SK-N-SH treated with all-trans-retinoic acid at 6 μM for 48 hours (cell line): Measurements from ENCODE around the gene GPRASP2.

ENCODE experiments used
- ATAC-seq: fragments of 200-7000 bp; cut with Tn5 transposase; 3 replicates; pipeline ENCODE4 v1.9.1; 2020; ENCODE audit warnings: mild to moderate bottlenecking, moderate library complexity
- ARNTL ChIP-seq: fragments of 450-650 bp; formaldehyde crosslinking; IDR thresholded peaks from 2 replicates; pipeline ENCODE4 v1.5.0; 2020; ENCODE audit warnings: low read depth, mild to moderate bottlenecking, moderate library complexity, borderline replicate concordance
- BACH2 ChIP-seq: fragments of 250-450 bp; sonication (Bioruptor Pico); IDR thresholded peaks from 2 replicates; pipeline ENCODE4 v1.9.0; 2021; ENCODE audit warnings: mild to moderate bottlenecking, borderline replicate concordance
- CSDC2 ChIP-seq: fragments of 250-450 bp; sonication (Bioruptor Pico); IDR thresholded peaks from 2 replicates; pipeline ENCODE4 v1.5.0; 2020; ENCODE audit warnings: mild to moderate bottlenecking, moderate library complexity
- ESRRG ChIP-seq: fragments of 250-450 bp; sonication (Bioruptor Pico); IDR thresholded peaks from 2 replicates; pipeline ENCODE4 v1.6.1; 2021; ENCODE audit warnings: mild to moderate bottlenecking
- GLIS3 ChIP-seq: fragments of 250-450 bp; sonication (Bioruptor Pico); IDR thresholded peaks from 2 replicates; pipeline ENCODE4 v1.5.0; 2020; ENCODE audit warnings: mild to moderate bottlenecking, moderate library complexity
- ISL1 ChIP-seq: fragments of 250-450 bp; sonication (Bioruptor Pico); IDR thresholded peaks from 2 replicates; pipeline ENCODE4 v2.1.2; 2022; ENCODE audit warnings: mild to moderate bottlenecking, moderate library complexity
- PPARA ChIP-seq: fragments of 250-450 bp; sonication (Bioruptor Pico); IDR thresholded peaks from 2 replicates; pipeline ENCODE4 v1.5.0; 2020; ENCODE audit warnings: mild to moderate bottlenecking, borderline replicate concordance
- RARB ChIP-seq: fragments of 250-450 bp; sonication (Bioruptor Pico); IDR thresholded peaks from 2 replicates; pipeline ENCODE4 v1.8.0; 2021; ENCODE audit warnings: mild to moderate bottlenecking, moderate library complexity
- SNAI2 ChIP-seq: fragments of 250-450 bp; sonication (Bioruptor Pico); IDR thresholded peaks from 2 replicates; pipeline ENCODE4 v1.5.0; 2020; ENCODE audit warnings: mild to moderate bottlenecking, moderate library complexity
- TCF4 ChIP-seq: fragments of 250-450 bp; sonication (Bioruptor Pico); IDR thresholded peaks from 2 replicates; pipeline ENCODE4 v1.8.0; 2021; ENCODE audit warnings: mild to moderate bottlenecking, moderate library complexity, borderline replicate concordance
- TOX ChIP-seq: fragments of 250-450 bp; sonication (Bioruptor Pico); IDR thresholded peaks from 2 replicates; pipeline ENCODE4 v1.8.0; 2021; ENCODE audit warnings: mild to moderate bottlenecking, moderate library complexity, borderline replicate concordance
- ZC3H10 ChIP-seq: fragments of 250-450 bp; sonication (Bioruptor Pico); IDR thresholded peaks from 2 replicates; pipeline ENCODE4 v1.5.1; 2021; ENCODE audit warnings: mild to moderate bottlenecking, moderate library complexity
- ZFP3 ChIP-seq: fragments of 250-450 bp; sonication (Bioruptor Pico); IDR thresholded peaks from 2 replicates; pipeline ENCODE4 v1.5.0; 2020; ENCODE audit warnings: mild to moderate bottlenecking, moderate library complexity
- ZFP30 ChIP-seq: fragments of 450-650 bp; formaldehyde crosslinking; IDR thresholded peaks from 2 replicates; pipeline ENCODE4 v1.5.0; 2022; ENCODE audit warnings: mild to moderate bottlenecking, moderate library complexity
- ZNF70 ChIP-seq: fragments of 450-650 bp; formaldehyde crosslinking; IDR thresholded peaks from 2 replicates; pipeline ENCODE4 v1.5.0; 2020; ENCODE audit warnings: mild to moderate bottlenecking, moderate library complexity
- ZNF8 ChIP-seq: fragments of 450-650 bp; formaldehyde crosslinking; IDR thresholded peaks from 2 replicates; pipeline ENCODE4 v1.5.0; 2020; ENCODE audit warnings: mild to moderate bottlenecking, moderate library complexity
- TF ChIP-seq, protein P1 (sequence below): fragments of 250-450 bp; sonication (Bioruptor Pico); IDR thresholded peaks from 2 replicates; pipeline ENCODE4 v1.5.1; 2020; ENCODE audit warnings: low read depth, mild to moderate bottlenecking, moderate library complexity
- TF ChIP-seq, protein P2 (sequence below): fragments of 250-450 bp; sonication (Bioruptor Pico); IDR thresholded peaks from 2 replicates; pipeline ENCODE4 v1.8.0; 2021; ENCODE audit warnings: low read depth, mild to moderate bottlenecking, moderate library complexity, borderline replicate concordance
- TF ChIP-seq, protein P3 (sequence below): fragments of 250-450 bp; sonication (Bioruptor Pico); IDR thresholded peaks from 2 replicates; pipeline ENCODE4 v1.8.0; 2020; ENCODE audit warnings: mild to moderate bottlenecking, moderate library complexity, borderline replicate concordance
- TF ChIP-seq, protein P4 (sequence below): fragments of 250-450 bp; sonication (Bioruptor Pico); IDR thresholded peaks from 2 replicates; pipeline ENCODE4 v1.5.0; 2020; ENCODE audit warnings: mild to moderate bottlenecking, moderate library complexity
- TF ChIP-seq, protein P5 (sequence below): fragments of 250-450 bp; sonication (Bioruptor Pico); IDR thresholded peaks from 2 replicates; pipeline ENCODE4 v1.5.1; 2021; ENCODE audit warnings: mild to moderate bottlenecking, moderate library complexity

Gene GPRASP2

DNA sequence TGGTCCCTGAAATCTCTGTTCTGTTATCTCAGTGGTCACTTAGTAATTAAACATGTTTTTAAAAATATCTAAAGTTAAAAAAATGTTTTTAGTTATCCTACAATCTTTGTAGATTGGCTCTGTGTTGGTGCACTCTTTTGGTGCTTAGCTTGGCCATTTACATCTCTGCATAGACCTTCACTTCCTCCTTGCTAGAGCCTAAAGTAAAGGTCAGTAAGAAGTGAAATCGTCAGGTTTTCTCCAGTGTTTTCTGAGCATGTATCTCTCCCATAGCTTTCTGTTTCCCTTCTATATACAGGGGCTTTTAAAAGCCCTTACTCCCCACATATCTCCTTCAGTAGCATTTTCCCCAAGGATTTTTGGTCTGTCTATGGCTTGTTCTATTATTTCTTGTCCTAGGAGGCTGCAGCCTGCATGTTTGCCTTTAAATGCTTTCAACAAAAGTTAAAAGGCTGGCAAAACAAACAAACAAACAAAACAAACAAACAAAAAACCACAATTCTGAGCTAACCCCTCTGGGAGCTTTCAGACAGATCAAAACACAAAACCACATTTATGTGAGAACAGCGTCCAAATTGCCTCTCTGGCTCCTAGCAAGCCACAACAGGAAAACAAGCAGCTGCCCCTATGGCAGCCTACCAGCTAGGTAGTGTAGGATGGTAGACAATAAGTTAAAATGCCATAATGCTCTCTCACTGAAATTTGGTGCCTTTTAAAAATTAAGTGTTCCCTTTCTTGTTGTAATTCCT lies 27.3 kb upstream of the GPRASP2 start:
- TF ChIP-seq ESRRG (CRISPR knock-in tag) (no peak), SNAI2 (CRISPR knock-in tag) (no peak), PPARA (CRISPR knock-in tag) (no peak), GLIS3 (CRISPR knock-in tag) (no peak), ARNTL (CRISPR knock-in tag) (no peak), TCF4 (CRISPR knock-in tag) (no peak), RARB (CRISPR knock-in tag) (no peak), ZFP3 (CRISPR knock-in tag) (no peak), ZFP30 (CRISPR knock-in tag) (no peak), ZNF8 (CRISPR knock-in tag) (no peak), ISL1 (no peak), BACH2 (CRISPR knock-in tag) (no peak), TOX (CRISPR knock-in tag) (no peak)
- TF ChIP-seq, protein P1, sequence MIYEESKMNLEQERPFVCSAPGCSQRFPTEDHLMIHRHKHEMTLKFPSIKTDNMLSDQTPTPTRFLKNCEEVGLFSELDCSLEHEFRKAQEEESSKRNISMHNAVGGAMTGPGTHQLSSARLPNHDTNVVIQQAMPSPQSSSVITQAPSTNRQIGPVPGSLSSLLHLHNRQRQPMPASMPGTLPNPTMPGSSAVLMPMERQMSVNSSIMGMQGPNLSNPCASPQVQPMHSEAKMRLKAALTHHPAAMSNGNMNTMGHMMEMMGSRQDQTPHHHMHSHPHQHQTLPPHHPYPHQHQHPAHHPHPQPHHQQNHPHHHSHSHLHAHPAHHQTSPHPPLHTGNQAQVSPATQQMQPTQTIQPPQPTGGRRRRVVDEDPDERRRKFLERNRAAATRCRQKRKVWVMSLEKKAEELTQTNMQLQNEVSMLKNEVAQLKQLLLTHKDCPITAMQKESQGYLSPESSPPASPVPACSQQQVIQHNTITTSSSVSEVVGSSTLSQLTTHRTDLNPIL, result no peak
- TF ChIP-seq, protein P2, sequence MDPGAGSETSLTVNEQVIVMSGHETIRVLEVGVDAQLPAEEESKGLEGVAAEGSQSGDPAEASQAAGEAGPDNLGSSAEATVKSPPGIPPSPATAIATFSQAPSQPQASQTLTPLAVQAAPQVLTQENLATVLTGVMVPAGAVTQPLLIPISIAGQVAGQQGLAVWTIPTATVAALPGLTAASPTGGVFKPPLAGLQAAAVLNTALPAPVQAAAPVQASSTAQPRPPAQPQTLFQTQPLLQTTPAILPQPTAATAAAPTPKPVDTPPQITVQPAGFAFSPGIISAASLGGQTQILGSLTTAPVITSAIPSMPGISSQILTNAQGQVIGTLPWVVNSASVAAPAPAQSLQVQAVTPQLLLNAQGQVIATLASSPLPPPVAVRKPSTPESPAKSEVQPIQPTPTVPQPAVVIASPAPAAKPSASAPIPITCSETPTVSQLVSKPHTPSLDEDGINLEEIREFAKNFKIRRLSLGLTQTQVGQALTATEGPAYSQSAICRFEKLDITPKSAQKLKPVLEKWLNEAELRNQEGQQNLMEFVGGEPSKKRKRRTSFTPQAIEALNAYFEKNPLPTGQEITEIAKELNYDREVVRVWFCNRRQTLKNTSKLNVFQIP (CRISPR knock-in tag), result no peak
- TF ChIP-seq, protein P3, sequence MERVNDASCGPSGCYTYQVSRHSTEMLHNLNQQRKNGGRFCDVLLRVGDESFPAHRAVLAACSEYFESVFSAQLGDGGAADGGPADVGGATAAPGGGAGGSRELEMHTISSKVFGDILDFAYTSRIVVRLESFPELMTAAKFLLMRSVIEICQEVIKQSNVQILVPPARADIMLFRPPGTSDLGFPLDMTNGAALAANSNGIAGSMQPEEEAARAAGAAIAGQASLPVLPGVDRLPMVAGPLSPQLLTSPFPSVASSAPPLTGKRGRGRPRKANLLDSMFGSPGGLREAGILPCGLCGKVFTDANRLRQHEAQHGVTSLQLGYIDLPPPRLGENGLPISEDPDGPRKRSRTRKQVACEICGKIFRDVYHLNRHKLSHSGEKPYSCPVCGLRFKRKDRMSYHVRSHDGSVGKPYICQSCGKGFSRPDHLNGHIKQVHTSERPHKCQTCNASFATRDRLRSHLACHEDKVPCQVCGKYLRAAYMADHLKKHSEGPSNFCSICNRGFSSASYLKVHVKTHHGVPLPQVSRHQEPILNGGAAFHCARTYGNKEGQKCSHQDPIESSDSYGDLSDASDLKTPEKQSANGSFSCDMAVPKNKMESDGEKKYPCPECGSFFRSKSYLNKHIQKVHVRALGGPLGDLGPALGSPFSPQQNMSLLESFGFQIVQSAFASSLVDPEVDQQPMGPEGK (CRISPR knock-in tag), result no peak
- TF ChIP-seq, protein P4, sequence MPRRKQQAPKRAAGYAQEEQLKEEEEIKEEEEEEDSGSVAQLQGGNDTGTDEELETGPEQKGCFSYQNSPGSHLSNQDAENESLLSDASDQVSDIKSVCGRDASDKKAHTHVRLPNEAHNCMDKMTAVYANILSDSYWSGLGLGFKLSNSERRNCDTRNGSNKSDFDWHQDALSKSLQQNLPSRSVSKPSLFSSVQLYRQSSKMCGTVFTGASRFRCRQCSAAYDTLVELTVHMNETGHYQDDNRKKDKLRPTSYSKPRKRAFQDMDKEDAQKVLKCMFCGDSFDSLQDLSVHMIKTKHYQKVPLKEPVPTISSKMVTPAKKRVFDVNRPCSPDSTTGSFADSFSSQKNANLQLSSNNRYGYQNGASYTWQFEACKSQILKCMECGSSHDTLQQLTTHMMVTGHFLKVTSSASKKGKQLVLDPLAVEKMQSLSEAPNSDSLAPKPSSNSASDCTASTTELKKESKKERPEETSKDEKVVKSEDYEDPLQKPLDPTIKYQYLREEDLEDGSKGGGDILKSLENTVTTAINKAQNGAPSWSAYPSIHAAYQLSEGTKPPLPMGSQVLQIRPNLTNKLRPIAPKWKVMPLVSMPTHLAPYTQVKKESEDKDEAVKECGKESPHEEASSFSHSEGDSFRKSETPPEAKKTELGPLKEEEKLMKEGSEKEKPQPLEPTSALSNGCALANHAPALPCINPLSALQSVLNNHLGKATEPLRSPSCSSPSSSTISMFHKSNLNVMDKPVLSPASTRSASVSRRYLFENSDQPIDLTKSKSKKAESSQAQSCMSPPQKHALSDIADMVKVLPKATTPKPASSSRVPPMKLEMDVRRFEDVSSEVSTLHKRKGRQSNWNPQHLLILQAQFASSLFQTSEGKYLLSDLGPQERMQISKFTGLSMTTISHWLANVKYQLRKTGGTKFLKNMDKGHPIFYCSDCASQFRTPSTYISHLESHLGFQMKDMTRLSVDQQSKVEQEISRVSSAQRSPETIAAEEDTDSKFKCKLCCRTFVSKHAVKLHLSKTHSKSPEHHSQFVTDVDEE (CRISPR knock-in tag), result no peak
- no peak for ATAC-seq

DNA sequence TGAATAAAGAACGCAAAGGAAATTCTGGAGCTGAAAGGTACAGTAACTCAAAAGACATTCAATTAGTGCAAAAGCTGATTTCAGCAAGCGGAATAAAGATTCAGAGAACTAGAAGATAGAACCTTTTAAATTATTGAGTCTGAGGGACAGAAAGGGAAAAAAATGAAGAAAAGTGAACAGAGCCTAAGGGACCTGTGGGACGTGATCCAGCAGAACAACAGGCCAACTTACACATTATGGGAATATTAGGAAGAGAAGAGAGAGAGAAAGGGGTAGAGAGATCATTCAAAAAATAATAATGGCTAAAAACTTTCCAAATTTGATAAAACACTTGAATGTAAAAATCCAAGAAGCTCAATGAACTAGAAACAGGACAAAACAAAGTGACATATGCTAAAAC lies 17.5 kb upstream of the GPRASP2 start:
- no peak for TF ChIP-seq BACH2 (CRISPR knock-in tag)
- TF ChIP-seq CSDC2 (CRISPR knock-in tag), result no peak
- TF ChIP-seq SNAI2 (CRISPR knock-in tag), result no peak
- TF ChIP-seq ZNF70 (CRISPR knock-in tag), result no peak
- no peak for TF ChIP-seq ZC3H10 (CRISPR knock-in tag)
- TF ChIP-seq GLIS3 (CRISPR knock-in tag), result no peak
- TF ChIP-seq RARB (CRISPR knock-in tag), result no peak
- TF ChIP-seq TOX (CRISPR knock-in tag), result no peak
- TF ChIP-seq ARNTL (CRISPR knock-in tag), result no peak
- no peak for TF ChIP-seq ZFP3 (CRISPR knock-in tag)
- TF ChIP-seq ZFP30 (CRISPR knock-in tag), result no peak
- TF ChIP-seq, protein P5, sequence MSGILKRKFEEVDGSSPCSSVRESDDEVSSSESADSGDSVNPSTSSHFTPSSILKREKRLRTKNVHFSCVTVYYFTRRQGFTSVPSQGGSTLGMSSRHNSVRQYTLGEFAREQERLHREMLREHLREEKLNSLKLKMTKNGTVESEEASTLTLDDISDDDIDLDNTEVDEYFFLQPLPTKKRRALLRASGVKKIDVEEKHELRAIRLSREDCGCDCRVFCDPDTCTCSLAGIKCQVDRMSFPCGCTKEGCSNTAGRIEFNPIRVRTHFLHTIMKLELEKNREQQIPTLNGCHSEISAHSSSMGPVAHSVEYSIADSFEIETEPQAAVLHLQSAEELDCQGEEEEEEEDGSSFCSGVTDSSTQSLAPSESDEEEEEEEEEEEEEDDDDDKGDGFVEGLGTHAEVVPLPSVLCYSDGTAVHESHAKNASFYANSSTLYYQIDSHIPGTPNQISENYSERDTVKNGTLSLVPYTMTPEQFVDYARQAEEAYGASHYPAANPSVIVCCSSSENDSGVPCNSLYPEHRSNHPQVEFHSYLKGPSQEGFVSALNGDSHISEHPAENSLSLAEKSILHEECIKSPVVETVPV (CRISPR knock-in tag), result no peak
- TF ChIP-seq ISL1, result no peak
- ATAC-seq, result no peak
